Measurements from ENCODE around the gene PDS5B. TPM values are rescaled to one million over a fixed set of nuclear protein-coding genes. Genes with fewer than 3 reads are reported as not detected.

PDS5B gene, protein sequence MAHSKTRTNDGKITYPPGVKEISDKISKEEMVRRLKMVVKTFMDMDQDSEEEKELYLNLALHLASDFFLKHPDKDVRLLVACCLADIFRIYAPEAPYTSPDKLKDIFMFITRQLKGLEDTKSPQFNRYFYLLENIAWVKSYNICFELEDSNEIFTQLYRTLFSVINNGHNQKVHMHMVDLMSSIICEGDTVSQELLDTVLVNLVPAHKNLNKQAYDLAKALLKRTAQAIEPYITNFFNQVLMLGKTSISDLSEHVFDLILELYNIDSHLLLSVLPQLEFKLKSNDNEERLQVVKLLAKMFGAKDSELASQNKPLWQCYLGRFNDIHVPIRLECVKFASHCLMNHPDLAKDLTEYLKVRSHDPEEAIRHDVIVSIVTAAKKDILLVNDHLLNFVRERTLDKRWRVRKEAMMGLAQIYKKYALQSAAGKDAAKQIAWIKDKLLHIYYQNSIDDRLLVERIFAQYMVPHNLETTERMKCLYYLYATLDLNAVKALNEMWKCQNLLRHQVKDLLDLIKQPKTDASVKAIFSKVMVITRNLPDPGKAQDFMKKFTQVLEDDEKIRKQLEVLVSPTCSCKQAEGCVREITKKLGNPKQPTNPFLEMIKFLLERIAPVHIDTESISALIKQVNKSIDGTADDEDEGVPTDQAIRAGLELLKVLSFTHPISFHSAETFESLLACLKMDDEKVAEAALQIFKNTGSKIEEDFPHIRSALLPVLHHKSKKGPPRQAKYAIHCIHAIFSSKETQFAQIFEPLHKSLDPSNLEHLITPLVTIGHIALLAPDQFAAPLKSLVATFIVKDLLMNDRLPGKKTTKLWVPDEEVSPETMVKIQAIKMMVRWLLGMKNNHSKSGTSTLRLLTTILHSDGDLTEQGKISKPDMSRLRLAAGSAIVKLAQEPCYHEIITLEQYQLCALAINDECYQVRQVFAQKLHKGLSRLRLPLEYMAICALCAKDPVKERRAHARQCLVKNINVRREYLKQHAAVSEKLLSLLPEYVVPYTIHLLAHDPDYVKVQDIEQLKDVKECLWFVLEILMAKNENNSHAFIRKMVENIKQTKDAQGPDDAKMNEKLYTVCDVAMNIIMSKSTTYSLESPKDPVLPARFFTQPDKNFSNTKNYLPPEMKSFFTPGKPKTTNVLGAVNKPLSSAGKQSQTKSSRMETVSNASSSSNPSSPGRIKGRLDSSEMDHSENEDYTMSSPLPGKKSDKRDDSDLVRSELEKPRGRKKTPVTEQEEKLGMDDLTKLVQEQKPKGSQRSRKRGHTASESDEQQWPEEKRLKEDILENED (N-terminal part only)
- 12.8 and 71.8 TPM in 2 replicates for total RNA-seq (2011; cell fraction: chromatin; rRNA removed; ENCODE audit: low replicate concordance)
- total RNA-seq (2011; cell fraction: nucleolus; rRNA removed): 5.8 and 9.7 TPM in 2 replicates
- 20.5 and 29.9 TPM in 2 replicates for total RNA-seq (2011; cell fraction: nucleoplasm; rRNA removed)
- total RNA-seq (2014; rRNA removed) (13.1 and 13.5 TPM in 2 replicates), total RNA-seq (2014; rRNA removed; fragmentation: Illumina TruSeq; extraction: Trizol) (14.4 and 15.6 TPM in 2 replicates), total RNA-seq (2015; rRNA removed; fragmentation: Illumina TruSeq; extraction: Trizol) (19.3 and 20.8 TPM in 2 replicates), total RNA-seq (2021) (23.7 TPM in 2 replicates), polyA plus RNA-seq (2011; rRNA removed) (6.2 and 10.2 TPM in 2 replicates), polyA plus RNA-seq (2014; fragmentation: Illumina TruSeq; extraction: Trizol) (12.6 and 19.2 TPM in 2 replicates), polyA plus RNA-seq (2014; fragmentation: Nextera tagmentation; extraction: Ambion mirVana) (1 to 10 TPM; 6.2 TPM), polyA plus RNA-seq (2014; rRNA removed) (10.6 and 13.0 TPM in 2 replicates), polyA minus RNA-seq (2011; rRNA and poly(A)+ RNA removed) (31.5 and 31.8 TPM in 2 replicates), Bru-seq, nascent RNA (percentile 74 among the genes with signal in this experiment), BruChase-seq, experiment 1, labeled RNA remaining after a 2-hour chase (percentile 82 among the genes with signal in this experiment), BruChase-seq, experiment 2, labeled RNA remaining after a 6-hour chase (percentile 81 among the genes with signal in this experiment)
- 1.9 and 2.9 TPM in 2 replicates for polyA plus RNA-seq (2011; cell fraction: cytosol; rRNA removed)
- polyA plus RNA-seq (2011; cell fraction: nucleus; rRNA removed): 5.9 and 7.5 TPM in 2 replicates
- 6.5 and 10.7 TPM in 2 replicates for polyA plus RNA-seq (2012)
- 12.0 and 20.3 TPM in 2 replicates for polyA minus RNA-seq (2011; cell fraction: cytosol; rRNA and poly(A)+ RNA removed)
- 20.5 and 34.2 TPM in 2 replicates for polyA minus RNA-seq (2011; cell fraction: nucleus; rRNA and poly(A)+ RNA removed)
- long read RNA-seq, experiment 1, full-length matches to known transcripts: 1 of 19 reads
- long read RNA-seq, experiment 1, partial matches to known transcripts: 13 of 19 reads
- long read RNA-seq, experiment 1, other reads (novel, unspliced or antisense): 5 of 19 reads
- long read RNA-seq, experiment 2, partial matches to known transcripts: 4 of 7 reads
- long read RNA-seq, experiment 2, other reads (novel, unspliced or antisense): 3 of 7 reads
- long read RNA-seq, experiment 3, partial matches to known transcripts: 4 of 4 reads
- long read RNA-seq, experiment 3, other reads (novel, unspliced or antisense): 0 of 4 reads

DNA sequence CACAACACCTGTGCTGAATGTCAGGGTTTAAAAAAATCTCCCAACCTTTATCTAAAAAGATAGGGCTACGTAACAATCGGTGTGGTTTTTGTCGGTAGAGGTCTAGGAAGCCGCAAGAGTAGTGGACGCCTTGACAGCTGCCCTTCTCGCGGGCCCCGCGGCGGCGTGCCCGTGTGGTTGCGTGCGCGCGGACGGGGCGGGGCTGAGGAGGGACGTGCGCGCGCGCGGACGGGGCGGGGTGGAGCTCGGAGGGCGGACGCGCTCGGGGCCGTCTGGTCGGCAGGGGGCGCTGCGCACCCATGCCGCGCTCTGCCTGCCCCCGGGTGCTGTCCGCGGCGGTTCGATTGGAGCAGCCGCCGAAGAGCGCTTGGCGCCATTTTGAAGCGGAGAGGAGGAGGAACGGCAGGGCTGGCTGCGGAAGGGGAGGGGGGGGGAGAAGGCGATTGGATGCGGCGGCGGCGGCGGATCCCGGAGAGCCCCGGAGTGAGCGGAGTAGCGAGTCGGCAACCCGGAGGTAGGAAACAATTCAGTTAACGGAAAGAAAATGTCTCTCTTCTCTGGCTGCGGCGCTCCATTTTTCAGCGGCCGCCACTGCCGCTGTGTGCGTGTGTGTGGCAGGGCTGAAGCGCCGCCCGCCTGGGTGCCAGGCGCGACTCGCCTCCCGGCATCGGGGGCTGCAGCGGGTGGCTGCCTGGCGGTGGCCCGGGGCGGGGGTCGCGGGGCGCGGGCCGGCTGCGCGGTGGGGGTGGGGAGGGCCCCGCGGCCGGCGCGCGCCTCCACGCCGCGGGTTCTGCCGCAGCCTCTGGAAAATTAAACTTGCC lies at the start of gene PDS5B:
Gene PDS5B (plus strand): TSS at position 373 of the 821 bp plus-strand sequence. CDS start 62,321 bp downstream, outside the sequence.
- Histone ChIP-seq H3K27me3 (ENCODE audit: control insufficient read depth in 2 of 2, insufficient read depth in 2 of 2, low read length in 2 of 2) (no peaks in the 10 kb centered on the region), H2AFZ (ENCODE audit: low read depth, low read length) (peak within 1 kb of the TSS; percentile 97), H3K4me2 (ENCODE audit: insufficient read depth, low read length) (peak within 1 kb of the TSS; percentile 85), H3K79me2 (ENCODE audit: control insufficient read depth, insufficient read depth, low read length) (peaks cover 41% of the 10 kb centered on the region), H3K4me1 (replicated peaks in 1 of 2; ENCODE audit: control insufficient read depth in 2 of 2, insufficient read depth in 2 of 2, low read length in 2 of 2) (peaks cover 2 to 9% of the 10 kb centered on the region in 2 experiments; a peak in 3 of 5 replicates), H3K36me3 (ENCODE audit: control insufficient read depth, insufficient read depth, low read length) (no peaks in the 10 kb centered on the region), H4K20me1 (replicated peaks; ENCODE audit: control insufficient read depth, insufficient read depth, low read length) (peaks cover 11% of the 10 kb centered on the region; the same call in 1 of the 2 replicates), H3K27ac (ENCODE audit: extremely low read depth, low read depth, low read length) (peak within 1 kb of the TSS; percentile 85), H3K9ac (ENCODE audit: insufficient read depth in 1 of 2, low read depth in 2 of 2, low read length in 2 of 2) (peak within 1 kb of the TSS; percentile 72 to 92), H3K9me3 (replicated peaks; ENCODE audit: control insufficient read depth, insufficient read depth, low read depth, low read length) (no peaks in the 10 kb centered on the region), H3K4me3 (peak within 1 kb of the TSS; percentile 68), H3K9me1 (ENCODE audit: control insufficient read depth, insufficient read depth, low read length) (no peaks in the 10 kb centered on the region)
- POLR2A ChIA-PET: interaction anchor here (0.6 to 1.0 kb wide), 4 partner anchors 11 to 264 kb away, joined by 3 read pairs; no protein-coding TSS in a partner anchor
- peak; percentile 91 for ATAC-seq
- DNase-seq (ENCODE audit: extremely low read depth in 1 of 4, low spot score in 3 of 4): peak; percentile 88 to 91 (median 90)
- CTCF ChIA-PET (ENCODE audit: low intra/inter-chr PET ratio): interaction anchor here (0.6 to 2.1 kb wide), 6 partner anchors 54 to 1138 kb away, joined by 3 to 15 read pairs (median 3); no protein-coding TSS in a partner anchor
- peak; percentile 73 for FAIRE-seq
- in situ Hi-C loops (cut with MboI): loop anchor here (10.0 kb wide), 1 partner anchor 69 kb away; no protein-coding TSS in a partner anchor
- intact Hi-C loops (cut with micrococcal nuclease): loop anchor here (1.0 to 5.0 kb wide), 4 partner anchors 53 to 1136 kb away; no protein-coding TSS in a partner anchor
- BruUV-seq (replicated peaks): no TSS peak
- 0% methylated on average over 19 of the region's 97 CpGs for WGBS (ENCODE audit: insufficient coverage, low coverage, missing lambda C conversion rate)
- peak; percentile 62 for TF ChIP-seq SOX6 (IDR thresholded peaks at IDR 0.05)
- TF ChIP-seq, protein P1, sequence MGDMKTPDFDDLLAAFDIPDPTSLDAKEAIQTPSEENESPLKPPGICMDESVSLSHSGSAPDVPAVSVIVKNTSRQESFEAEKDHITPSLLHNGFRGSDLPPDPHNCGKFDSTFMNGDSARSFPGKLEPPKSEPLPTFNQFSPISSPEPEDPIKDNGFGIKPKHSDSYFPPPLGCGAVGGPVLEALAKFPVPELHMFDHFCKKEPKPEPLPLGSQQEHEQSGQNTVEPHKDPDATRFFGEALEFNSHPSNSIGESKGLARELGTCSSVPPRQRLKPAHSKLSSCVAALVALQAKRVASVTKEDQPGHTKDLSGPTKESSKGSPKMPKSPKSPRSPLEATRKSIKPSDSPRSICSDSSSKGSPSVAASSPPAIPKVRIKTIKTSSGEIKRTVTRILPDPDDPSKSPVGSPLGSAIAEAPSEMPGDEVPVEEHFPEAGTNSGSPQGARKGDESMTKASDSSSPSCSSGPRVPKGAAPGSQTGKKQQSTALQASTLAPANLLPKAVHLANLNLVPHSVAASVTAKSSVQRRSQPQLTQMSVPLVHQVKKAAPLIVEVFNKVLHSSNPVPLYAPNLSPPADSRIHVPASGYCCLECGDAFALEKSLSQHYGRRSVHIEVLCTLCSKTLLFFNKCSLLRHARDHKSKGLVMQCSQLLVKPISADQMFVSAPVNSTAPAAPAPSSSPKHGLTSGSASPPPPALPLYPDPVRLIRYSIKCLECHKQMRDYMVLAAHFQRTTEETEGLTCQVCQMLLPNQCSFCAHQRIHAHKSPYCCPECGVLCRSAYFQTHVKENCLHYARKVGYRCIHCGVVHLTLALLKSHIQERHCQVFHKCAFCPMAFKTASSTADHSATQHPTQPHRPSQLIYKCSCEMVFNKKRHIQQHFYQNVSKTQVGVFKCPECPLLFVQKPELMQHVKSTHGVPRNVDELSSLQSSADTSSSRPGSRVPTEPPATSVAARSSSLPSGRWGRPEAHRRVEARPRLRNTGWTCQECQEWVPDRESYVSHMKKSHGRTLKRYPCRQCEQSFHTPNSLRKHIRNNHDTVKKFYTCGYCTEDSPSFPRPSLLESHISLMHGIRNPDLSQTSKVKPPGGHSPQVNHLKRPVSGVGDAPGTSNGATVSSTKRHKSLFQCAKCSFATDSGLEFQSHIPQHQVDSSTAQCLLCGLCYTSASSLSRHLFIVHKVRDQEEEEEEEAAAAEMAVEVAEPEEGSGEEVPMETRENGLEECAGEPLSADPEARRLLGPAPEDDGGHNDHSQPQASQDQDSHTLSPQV (IDR thresholded peaks at IDR 0.05): 0 out of 2 replicates have a peak, but pooled peaks have one; percentile 25
